PFSK-1 (cell line): ENCODE measurements around the gene IFT122.

Experiments used
- POLR2AphosphoS5 ChIP-seq: IDR thresholded peaks from 2 replicates; pipeline ENCODE4 v1.6.1; 2012; ENCODE audit warnings: low read depth, mild to moderate bottlenecking, control low read depth, low read length, moderate library complexity
- TF ChIP-seq, protein P1 (sequence below), 2 experiments: IDR thresholded peaks; 2 replicates each; pipeline versions ENCODE4 v1.6.1 to v1.8.0; 2011 to 2012; ENCODE audit warnings: low read depth in 2 of 2, low read length in 2 of 2, control low read depth in 1 of 2, inconsistent platforms in 1 of 2, mild to moderate bottlenecking in 1 of 2, moderate library complexity in 1 of 2; ENCODE audit not compliant: insufficient read depth in 1 of 2

- TF ChIP-seq, protein P1, sequence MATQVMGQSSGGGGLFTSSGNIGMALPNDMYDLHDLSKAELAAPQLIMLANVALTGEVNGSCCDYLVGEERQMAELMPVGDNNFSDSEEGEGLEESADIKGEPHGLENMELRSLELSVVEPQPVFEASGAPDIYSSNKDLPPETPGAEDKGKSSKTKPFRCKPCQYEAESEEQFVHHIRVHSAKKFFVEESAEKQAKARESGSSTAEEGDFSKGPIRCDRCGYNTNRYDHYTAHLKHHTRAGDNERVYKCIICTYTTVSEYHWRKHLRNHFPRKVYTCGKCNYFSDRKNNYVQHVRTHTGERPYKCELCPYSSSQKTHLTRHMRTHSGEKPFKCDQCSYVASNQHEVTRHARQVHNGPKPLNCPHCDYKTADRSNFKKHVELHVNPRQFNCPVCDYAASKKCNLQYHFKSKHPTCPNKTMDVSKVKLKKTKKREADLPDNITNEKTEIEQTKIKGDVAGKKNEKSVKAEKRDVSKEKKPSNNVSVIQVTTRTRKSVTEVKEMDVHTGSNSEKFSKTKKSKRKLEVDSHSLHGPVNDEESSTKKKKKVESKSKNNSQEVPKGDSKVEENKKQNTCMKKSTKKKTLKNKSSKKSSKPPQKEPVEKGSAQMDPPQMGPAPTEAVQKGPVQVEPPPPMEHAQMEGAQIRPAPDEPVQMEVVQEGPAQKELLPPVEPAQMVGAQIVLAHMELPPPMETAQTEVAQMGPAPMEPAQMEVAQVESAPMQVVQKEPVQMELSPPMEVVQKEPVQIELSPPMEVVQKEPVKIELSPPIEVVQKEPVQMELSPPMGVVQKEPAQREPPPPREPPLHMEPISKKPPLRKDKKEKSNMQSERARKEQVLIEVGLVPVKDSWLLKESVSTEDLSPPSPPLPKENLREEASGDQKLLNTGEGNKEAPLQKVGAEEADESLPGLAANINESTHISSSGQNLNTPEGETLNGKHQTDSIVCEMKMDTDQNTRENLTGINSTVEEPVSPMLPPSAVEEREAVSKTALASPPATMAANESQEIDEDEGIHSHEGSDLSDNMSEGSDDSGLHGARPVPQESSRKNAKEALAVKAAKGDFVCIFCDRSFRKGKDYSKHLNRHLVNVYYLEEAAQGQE (IDR thresholded peaks at IDR 0.05; ENCODE audit: insufficient read depth in 1 of 2, low read depth in 2 of 2, low read length in 2 of 2) = no peak
- no peak for TF ChIP-seq POLR2AphosphoS5
Observed at GRCh38 chr3:129482721-129483120, 42.7 kb downstream of the IFT122 start.
